Lower leg skin (tissue), 3 donors: ENCODE data around the gene IPO13.

Experiments
- POLR2A ChIP-seq, 2 donors: fragments of 450-650 bp; IDR thresholded peaks; one replicate each; pipeline ENCODE4 v1.6.1; 2016 to 2017; ENCODE audit warnings: antibody characterized with exemption in 2 of 2, mild to moderate bottlenecking in 1 of 2, moderate library complexity in 1 of 2
- TF ChIP-seq, protein P1 (sequence below), 3 donors: fragments of 450-650 bp; IDR thresholded peaks; one replicate each; pipeline ENCODE4 v1.5.1; 2016; ENCODE audit warnings: antibody characterized with exemption in 3 of 3, mild to moderate bottlenecking in 3 of 3, moderate library complexity in 2 of 3

DNA sequence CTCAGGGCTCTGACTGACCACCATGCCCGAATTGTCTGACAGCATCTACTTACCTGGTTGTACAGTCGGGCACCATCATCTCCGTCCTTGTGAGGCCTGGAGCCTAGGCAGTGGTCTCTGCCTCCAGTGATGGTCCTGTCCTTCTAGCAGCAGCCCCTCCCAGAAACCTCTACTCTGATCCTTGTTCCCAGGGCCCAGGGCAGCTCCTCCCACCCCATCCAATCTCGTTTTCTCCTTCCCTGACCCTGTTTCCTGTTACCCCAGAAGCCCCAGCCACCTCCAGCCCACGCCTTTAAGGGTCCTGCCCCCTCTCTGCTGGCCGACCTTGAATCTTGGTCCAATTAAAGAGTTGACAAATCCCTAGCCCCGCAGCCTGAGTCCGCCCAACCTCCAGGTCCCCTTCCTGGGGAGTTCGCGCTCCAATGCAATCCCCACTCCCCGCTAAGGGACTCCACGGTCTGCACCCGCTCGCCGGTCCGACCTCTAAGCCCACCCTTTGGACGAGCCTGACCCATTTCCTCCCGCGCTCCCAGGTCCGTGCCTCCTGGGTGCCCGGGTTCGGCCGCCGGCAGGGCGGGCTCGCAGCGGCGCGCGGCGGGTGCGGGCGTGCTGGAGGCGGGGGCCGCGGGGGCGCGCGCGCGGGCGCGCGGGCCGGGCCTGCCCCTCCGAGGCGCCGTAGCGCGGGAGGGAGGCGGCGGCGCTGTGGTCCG lies 32.0 kb downstream of the IPO13 start, which contains the start of gene B4GALT2:
- TF ChIP-seq, protein P1, sequence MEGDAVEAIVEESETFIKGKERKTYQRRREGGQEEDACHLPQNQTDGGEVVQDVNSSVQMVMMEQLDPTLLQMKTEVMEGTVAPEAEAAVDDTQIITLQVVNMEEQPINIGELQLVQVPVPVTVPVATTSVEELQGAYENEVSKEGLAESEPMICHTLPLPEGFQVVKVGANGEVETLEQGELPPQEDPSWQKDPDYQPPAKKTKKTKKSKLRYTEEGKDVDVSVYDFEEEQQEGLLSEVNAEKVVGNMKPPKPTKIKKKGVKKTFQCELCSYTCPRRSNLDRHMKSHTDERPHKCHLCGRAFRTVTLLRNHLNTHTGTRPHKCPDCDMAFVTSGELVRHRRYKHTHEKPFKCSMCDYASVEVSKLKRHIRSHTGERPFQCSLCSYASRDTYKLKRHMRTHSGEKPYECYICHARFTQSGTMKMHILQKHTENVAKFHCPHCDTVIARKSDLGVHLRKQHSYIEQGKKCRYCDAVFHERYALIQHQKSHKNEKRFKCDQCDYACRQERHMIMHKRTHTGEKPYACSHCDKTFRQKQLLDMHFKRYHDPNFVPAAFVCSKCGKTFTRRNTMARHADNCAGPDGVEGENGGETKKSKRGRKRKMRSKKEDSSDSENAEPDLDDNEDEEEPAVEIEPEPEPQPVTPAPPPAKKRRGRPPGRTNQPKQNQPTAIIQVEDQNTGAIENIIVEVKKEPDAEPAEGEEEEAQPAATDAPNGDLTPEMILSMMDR (IDR thresholded peaks at IDR 0.05): no peak
- TF ChIP-seq POLR2A (IDR thresholded peaks at IDR 0.05): no peak
